Peyer's patch (tissue), 4 donors: ENCODE measurements around the gene DAB1. TPM values are rescaled to one million over a fixed set of nuclear protein-coding genes. Genes with fewer than 3 reads are reported as not detected.

ENCODE experiments used
- DNase-seq, 3 donors: peaks; one replicate each; pipeline ENCODE4 v3.0.0-alpha.2; 2017 to 2019
- H3K27ac ChIP-seq, 4 donors: fragments of 200-600 bp; sonication (generic); one replicate each; pipeline ENCODE4 v1.5.1; 2016 to 2019
- H3K27me3 ChIP-seq, 2 donors: fragments of 200-600 bp; sonication (generic); one replicate each; pipeline ENCODE4 v1.5.1; 2019
- H3K36me3 ChIP-seq, 3 donors: fragments of 200-600 bp; sonication (generic); one replicate each; pipeline ENCODE4 v1.5.1; 2016 to 2019
- H3K4me1 ChIP-seq, 4 donors: fragments of 200-600 bp; sonication (generic); one replicate each; pipeline ENCODE4 v1.5.1; 2016 to 2019
- H3K4me3 ChIP-seq, 4 donors: fragments of 200-600 bp; sonication (generic); 1 replicate in 3 of 4; 2 replicates in 1 of 4; pipeline ENCODE4 v1.5.1; 2016 to 2019; ENCODE audit warnings: mild to moderate bottlenecking in 1 of 4
- H3K9me3 ChIP-seq, 4 donors: fragments of 200-600 bp; sonication (generic); one replicate each; pipeline ENCODE4 v1.5.1; 2016 to 2019; ENCODE audit warnings: mild to moderate bottlenecking in 1 of 4
- CTCF ChIP-seq, 6 experiments: fragments of 450-650 bp in 4 of 6; fragments of 200-600 bp in 2 of 6; sonication (generic) in 1 of 6; IDR thresholded peaks; one replicate each; pipeline ENCODE4 v1.5.1; 2017 to 2019; ENCODE audit warnings: antibody characterized with exemption in 6 of 6, mild to moderate bottlenecking in 3 of 6, moderate library complexity in 1 of 6
- POLR2A ChIP-seq, 2 donors: fragments of 450-650 bp; IDR thresholded peaks; one replicate each; pipeline ENCODE4 v1.5.1; 2017; ENCODE audit warnings: antibody characterized with exemption in 2 of 2, mild to moderate bottlenecking in 2 of 2, moderate library complexity in 2 of 2
- total RNA-seq, 4 donors: library from RNA; depleted of rRNA; stranded (reverse); fragments of >200 nt; gene quantifications; one replicate each; pipeline ENCODE4 v1.1.0, GENCODE V29; 2016

The DAB1 gene
- total RNA-seq, 4 donors from 2014 or later: 4.1 to 75.3 (median 63.9) TPM

GRCh38 chr1:57447551-57447950 lies 23.7 kb upstream of the DAB1 start:
- H3K36me3 ChIP-seq: no peaks in the 10 kb centered on the region
- DNase-seq: no peak
- no peaks in the 10 kb centered on the region for H3K4me1 ChIP-seq
- no peaks in the 10 kb centered on the region for H3K9me3 ChIP-seq
- H3K4me3 ChIP-seq: no peak overlapping the region
- no peak overlapping the region for H3K27ac ChIP-seq
- TF ChIP-seq CTCF (IDR thresholded peaks at IDR 0.05): no peak
- H3K27me3 ChIP-seq: no peaks in the 10 kb centered on the region

- H3K9me3 ChIP-seq: no peaks in the 10 kb centered on the region
- H3K4me3 ChIP-seq: no peak overlapping the region
- H3K27ac ChIP-seq: no peak overlapping the region
- TF ChIP-seq CTCF (IDR thresholded peaks at IDR 0.05) (no peak), POLR2A (IDR thresholded peaks at IDR 0.05) (no peak)
- no peaks in the 10 kb centered on the region for H3K36me3 ChIP-seq
- H3K4me1 ChIP-seq: no peaks in the 10 kb centered on the region
- no peaks in the 10 kb centered on the region for H3K27me3 ChIP-seq
- DNase-seq: no peak
Observed at GRCh38 chr1:57443004-57443403, 19.1 kb upstream of the DAB1 start.

GRCh38 chr1:57440096-57440495 lies 16.2 kb upstream of the DAB1 start:
- Histone ChIP-seq H3K27me3 (no peaks in the 10 kb centered on the region), H3K9me3 (no peaks in the 10 kb centered on the region), H3K4me1 (no peaks in the 10 kb centered on the region), H3K4me3 (no peak overlapping the region), H3K36me3 (no peaks in the 10 kb centered on the region), H3K27ac (no peak overlapping the region)
- TF ChIP-seq POLR2A (IDR thresholded peaks at IDR 0.05): no peak
- TF ChIP-seq CTCF (IDR thresholded peaks at IDR 0.05): no peak
- DNase-seq: no peak

GRCh38 chr1:57431400-57431799 lies 7.5 kb upstream of the DAB1 start:
- Histone ChIP-seq H3K27me3 (no peaks in the 10 kb centered on the region), H3K4me1 (no peaks in the 10 kb centered on the region), H3K36me3 (no peaks in the 10 kb centered on the region), H3K27ac (no peak overlapping the region), H3K4me3 (no peak overlapping the region), H3K9me3 (no peaks in the 10 kb centered on the region)
- DNase-seq: no peak
- no peak for TF ChIP-seq POLR2A (IDR thresholded peaks at IDR 0.05)
- no peak for TF ChIP-seq CTCF (IDR thresholded peaks at IDR 0.05)

GRCh38 chr1:57424231-57425027 lies 569 bp upstream of the DAB1 start:
- Histone ChIP-seq H3K36me3 (no peaks in the 10 kb centered on the region), H3K9me3 (no peaks in the 10 kb centered on the region), H3K4me1 (peaks cover 0 to 20% (median 0%) of the 10 kb centered on the region in 4 donors), H3K4me3 (peak overlapping the region in 2 of 4 donors; percentile 27 to 40), H3K27me3 (peaks cover 0 to 17% of the 10 kb centered on the region in 2 donors), H3K27ac (no peak overlapping the region)
- TF ChIP-seq CTCF (IDR thresholded peaks at IDR 0.05): peak in 3 of 6 experiments; percentile 22 to 34 (median 28)
- no peak for TF ChIP-seq POLR2A (IDR thresholded peaks at IDR 0.05)
- DNase-seq: peak in 1 of 3 donors; percentile 53
